Activated T-helper 2 cell treated with anti-CD3 and anti-CD28 coated beads, Interferon-gamma antibody, Interleukin-2, Interleukin-4, amounts not matched to agents 10 μg/mL and 5 μg/mL and 100 μg/mL, durations not matched to agents 14 hours and 24 hours and 36 hours (primary cell): ENCODE measurements around the gene TMEM39A. TPM values are rescaled to one million over a fixed set of nuclear protein-coding genes. Genes with fewer than 3 reads are reported as not detected.
A peak's percentile ranks its signal among the peaks of the same experiment; 100 is the strongest.

Source experiments
- DNase-seq: peaks from one replicate; pipeline ENCODE4 v3.0.0; 2021; ENCODE audit warnings: low spot score
- H3K27ac Mint-ChIP-seq: one replicate; pipeline ENCODE4 v1.8.0; 2021; ENCODE audit warnings: mixed read lengths
- H3K27me3 Mint-ChIP-seq: one replicate; pipeline ENCODE4 v1.8.0; 2021; ENCODE audit warnings: low read depth, mixed read lengths
- H3K36me3 Mint-ChIP-seq: one replicate; pipeline ENCODE4 v1.8.0; 2021; ENCODE audit warnings: low read depth, mixed read lengths
- H3K4me1 Mint-ChIP-seq: one replicate; pipeline ENCODE4 v1.8.0; 2021; ENCODE audit warnings: low read depth, mixed read lengths
- H3K4me3 Mint-ChIP-seq: one replicate; pipeline ENCODE4 v1.8.0; 2021; ENCODE audit warnings: low read depth, mild to moderate bottlenecking, moderate library complexity, mixed read lengths
- H3K9me3 Mint-ChIP-seq: one replicate; pipeline ENCODE4 v1.8.0; 2021; ENCODE audit warnings: mixed read lengths
- intact Hi-C: fragments of 100-400 bp; cut with micrococcal nuclease; formaldehyde crosslinking; loops from one replicate; pipeline ENCODE4 v1.15.1; 2023
- total RNA-seq: library from RNA; stranded (reverse); gene quantifications from 2 replicates; pipeline ENCODE4 v1.2.3, GENCODE V29; 2022

Gene TMEM39A
- total RNA-seq, 1 donor from 2014 or later: 58.4 TPM

DNA sequence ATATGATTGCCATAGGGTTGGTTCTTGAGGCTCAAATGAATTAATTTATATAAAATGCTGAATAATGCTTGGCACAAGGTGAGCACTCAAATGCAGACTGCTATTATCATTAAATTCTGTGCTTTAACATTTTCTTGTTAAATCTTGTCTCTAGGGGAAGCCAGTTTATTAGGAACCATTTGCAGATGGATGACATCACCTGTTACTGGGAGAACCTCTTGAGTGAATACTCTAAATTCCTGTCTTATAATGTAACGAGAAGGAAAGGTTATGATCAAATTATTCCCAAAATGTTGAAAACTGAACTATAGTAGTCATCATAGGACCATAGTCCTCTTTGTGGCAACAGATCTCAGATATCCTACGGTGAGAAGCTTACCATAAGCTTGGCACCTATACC, 28.7 kb upstream of the TMEM39A start:
- peaks cover 9% of the 10 kb centered on the region for H3K4me1 Mint-ChIP-seq
- intact Hi-C loops: no loop called here
- no peak overlapping the region for H3K4me3 Mint-ChIP-seq
- peaks cover 45% of the 10 kb centered on the region for H3K36me3 Mint-ChIP-seq
- H3K27ac Mint-ChIP-seq: no peak overlapping the region
- no peaks in the 10 kb centered on the region for H3K9me3 Mint-ChIP-seq
- H3K27me3 Mint-ChIP-seq: no peaks in the 10 kb centered on the region
- DNase-seq: no peak

GRCh38 chr3:119490153-119490552, 26.7 kb upstream of the TMEM39A start:
- H3K27ac Mint-ChIP-seq: no peak overlapping the region
- H3K4me3 Mint-ChIP-seq: no peak overlapping the region
- peaks cover 5% of the 10 kb centered on the region for H3K4me1 Mint-ChIP-seq
- no peak for DNase-seq
- intact Hi-C loops: no loop called here
- no peaks in the 10 kb centered on the region for H3K27me3 Mint-ChIP-seq
- peaks cover 60% of the 10 kb centered on the region for H3K36me3 Mint-ChIP-seq
- no peaks in the 10 kb centered on the region for H3K9me3 Mint-ChIP-seq

DNA sequence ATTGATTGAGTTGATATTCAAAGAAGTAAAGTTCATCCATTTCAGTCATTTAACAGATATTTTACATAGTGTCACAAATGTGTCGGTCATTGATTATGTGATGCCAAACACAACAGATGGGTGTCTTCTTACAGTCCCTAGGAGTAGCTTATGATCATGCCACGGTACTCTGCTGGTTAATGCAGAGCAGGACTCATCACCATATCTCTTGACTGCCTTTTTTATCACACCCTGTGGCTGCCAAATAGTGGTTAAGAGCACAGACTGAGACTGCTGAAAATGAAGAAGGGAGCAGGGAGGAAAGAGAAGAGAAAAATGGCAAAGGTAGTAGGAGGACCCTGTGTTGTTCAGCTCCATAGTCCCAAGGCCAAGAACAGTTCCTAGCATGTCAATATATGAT, 22.1 kb upstream of the TMEM39A start:
- intact Hi-C loops: no loop called here
- Mint-ChIP-seq H3K9me3 (no peaks in the 10 kb centered on the region), H3K27ac (no peak overlapping the region), H3K36me3 (peaks cover 51% of the 10 kb centered on the region), H3K4me1 (peaks cover 3% of the 10 kb centered on the region), H3K4me3 (no peak overlapping the region), H3K27me3 (no peaks in the 10 kb centered on the region)
- DNase-seq: no peak

GRCh38 chr3:119483101-119483500, 19.7 kb upstream of the TMEM39A start:
- intact Hi-C loops: no loop called here
- Mint-ChIP-seq H3K27me3 (no peaks in the 10 kb centered on the region), H3K4me1 (peaks cover 3% of the 10 kb centered on the region), H3K9me3 (no peaks in the 10 kb centered on the region), H3K4me3 (no peak overlapping the region), H3K27ac (no peak overlapping the region), H3K36me3 (peaks cover 45% of the 10 kb centered on the region)
- DNase-seq: no peak

GRCh38 chr3:119481079-119481478, 17.7 kb upstream of the TMEM39A start:
- H3K9me3 Mint-ChIP-seq: no peaks in the 10 kb centered on the region

DNA sequence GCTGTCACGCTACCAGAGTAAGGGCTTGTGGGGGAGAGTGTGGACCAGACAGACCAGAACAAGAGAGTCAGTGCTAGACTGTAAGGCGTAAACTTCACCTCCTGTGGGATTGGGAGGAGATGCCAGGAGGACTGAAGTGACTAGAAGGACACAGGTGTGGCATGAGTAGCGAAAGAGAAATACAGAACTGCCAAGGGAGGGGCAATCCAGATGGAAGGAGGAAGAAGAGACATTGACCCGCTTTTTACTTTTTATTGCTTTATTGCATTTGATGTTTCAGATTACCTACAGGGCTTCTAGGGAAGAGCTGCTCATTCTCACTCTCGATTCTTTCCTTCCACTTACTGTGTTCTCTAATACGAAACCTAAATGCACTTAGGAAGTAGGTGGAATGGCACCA, 7.5 kb upstream of the TMEM39A start:
- peaks cover 19% of the 10 kb centered on the region for H3K36me3 Mint-ChIP-seq
- peaks cover 26% of the 10 kb centered on the region for H3K4me1 Mint-ChIP-seq
- no peaks in the 10 kb centered on the region for H3K9me3 Mint-ChIP-seq
- intact Hi-C loops: no loop called here
- DNase-seq: no peak
- peak overlapping the region; percentile 48 for H3K4me3 Mint-ChIP-seq
- no peaks in the 10 kb centered on the region for H3K27me3 Mint-ChIP-seq
- H3K27ac Mint-ChIP-seq: peak overlapping the region; percentile 47

More at GRCh38 chr3:119481079-119481478, 17.7 kb upstream of the TMEM39A start:
- H3K27me3 Mint-ChIP-seq: no peaks in the 10 kb centered on the region
- H3K4me1 Mint-ChIP-seq: peaks cover 4% of the 10 kb centered on the region
- DNase-seq: no peak
- H3K4me3 Mint-ChIP-seq: no peak overlapping the region
- H3K27ac Mint-ChIP-seq: no peak overlapping the region
- peaks cover 48% of the 10 kb centered on the region for H3K36me3 Mint-ChIP-seq
- intact Hi-C loops: no loop called here

- Mint-ChIP-seq H3K27ac (peak overlapping the region; percentile 88), H3K9me3 (no peaks in the 10 kb centered on the region), H3K27me3 (no peaks in the 10 kb centered on the region), H3K4me1 (peaks cover 26% of the 10 kb centered on the region), H3K36me3 (peaks cover 14% of the 10 kb centered on the region), H3K4me3 (peak overlapping the region; percentile 92)
- no peak for DNase-seq
- intact Hi-C loops: loop anchor here (1.0 to 10.0 kb wide), 6 partner anchors 39 to 1275 kb away; partner anchors contain the start of genes CD80, COX17, GTF2E1 and RABL3
Observed at GRCh38 chr3:119469418-119470189, 6.2 kb upstream of the TMEM39A start.

DNA sequence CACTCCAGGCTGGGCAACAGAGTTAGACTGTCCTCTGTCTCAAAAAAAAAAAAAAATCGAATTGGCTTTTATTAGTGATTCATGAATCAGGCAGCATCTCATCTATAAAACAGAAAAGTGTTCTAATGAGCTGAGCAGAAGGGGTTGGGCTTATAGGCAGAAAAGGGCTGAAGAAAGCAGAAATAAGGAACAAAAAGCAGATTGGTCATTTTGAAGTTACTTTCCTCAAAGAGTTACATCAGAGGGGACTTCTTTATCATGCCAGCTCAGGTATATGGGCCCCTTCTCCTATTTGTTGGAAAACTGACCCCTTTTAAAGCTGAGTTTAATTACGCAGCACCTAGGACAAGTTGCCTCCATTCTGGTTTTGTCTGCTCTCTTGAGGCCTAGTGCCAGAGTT, 4.6 kb upstream of the TMEM39A start:
- Mint-ChIP-seq H3K4me3 (peak overlapping the region; percentile 92), H3K36me3 (peaks cover 18% of the 10 kb centered on the region), H3K27me3 (no peaks in the 10 kb centered on the region), H3K4me1 (peaks cover 34% of the 10 kb centered on the region), H3K27ac (peak overlapping the region; percentile 87), H3K9me3 (peaks cover 3% of the 10 kb centered on the region)
- DNase-seq: no peak
- intact Hi-C loops: loop anchor here (1.0 to 10.0 kb wide), 5 partner anchors 30 to 1277 kb away; partner anchors contain the start of genes CD80, GTF2E1, RABL3 and TIMMDC1

DNA sequence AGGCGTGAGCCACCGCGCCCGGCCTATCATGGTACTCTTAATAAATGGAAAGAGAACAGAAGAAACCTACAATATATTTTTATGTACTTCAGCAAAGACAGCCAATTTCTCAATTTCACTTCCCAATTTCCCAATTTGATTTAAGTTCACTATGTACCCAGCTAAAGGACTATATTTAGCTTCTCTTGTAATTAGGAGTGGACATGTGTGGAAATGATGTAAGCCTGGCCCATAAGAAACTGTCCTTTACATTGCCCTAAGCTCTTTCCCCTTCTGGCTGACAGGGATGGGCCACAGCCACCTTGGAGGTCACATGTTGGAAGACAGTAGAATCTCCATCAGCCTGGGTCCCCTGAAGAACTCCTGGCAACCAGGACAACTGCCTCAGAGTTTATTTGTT, 6.2 kb downstream of the TMEM39A start:
- Mint-ChIP-seq H3K36me3 (peaks cover 77% of the 10 kb centered on the region), H3K27ac (no peak overlapping the region), H3K4me3 (no peak overlapping the region), H3K4me1 (peaks cover 31% of the 10 kb centered on the region), H3K27me3 (no peaks in the 10 kb centered on the region), H3K9me3 (no peaks in the 10 kb centered on the region)
- intact Hi-C loops: no loop called here
- DNase-seq: no peak

DNA sequence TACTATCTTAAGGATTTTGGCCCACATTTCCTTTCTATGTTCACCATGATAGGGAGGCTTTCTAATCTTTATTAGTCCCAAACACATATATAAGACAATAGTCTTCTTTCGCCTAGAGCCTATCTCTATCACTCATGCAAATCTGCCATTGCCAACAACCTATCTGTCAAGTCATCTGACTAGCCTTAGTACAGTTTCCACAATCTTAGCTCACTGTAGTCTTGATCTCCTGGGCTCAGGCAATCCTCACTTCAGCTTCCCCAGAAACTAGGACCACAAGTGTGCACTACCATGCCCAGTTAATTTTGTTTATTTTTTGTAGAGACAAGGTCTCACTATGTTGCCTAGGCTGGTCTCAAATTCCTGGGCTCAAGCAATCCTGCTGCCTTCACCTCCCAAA, 6.9 kb downstream of the TMEM39A start:
- H3K4me3 Mint-ChIP-seq: no peak overlapping the region
- intact Hi-C loops: no loop called here
- no peaks in the 10 kb centered on the region for H3K27me3 Mint-ChIP-seq
- peaks cover 26% of the 10 kb centered on the region for H3K4me1 Mint-ChIP-seq
- peaks cover 77% of the 10 kb centered on the region for H3K36me3 Mint-ChIP-seq
- no peak overlapping the region for H3K27ac Mint-ChIP-seq
- DNase-seq: no peak
- no peaks in the 10 kb centered on the region for H3K9me3 Mint-ChIP-seq

- no peak for DNase-seq
- Mint-ChIP-seq H3K4me3 (no peak overlapping the region), H3K9me3 (no peaks in the 10 kb centered on the region), H3K27ac (no peak overlapping the region), H3K36me3 (peaks cover 69% of the 10 kb centered on the region), H3K4me1 (peaks cover 10% of the 10 kb centered on the region), H3K27me3 (no peaks in the 10 kb centered on the region)
- intact Hi-C loops: no loop called here
Observed at GRCh38 chr3:119453822-119454221, 9.6 kb downstream of the TMEM39A start.

GRCh38 chr3:119444590-119444989, 18.8 kb downstream of the TMEM39A start:
- intact Hi-C loops: no loop called here

DNA sequence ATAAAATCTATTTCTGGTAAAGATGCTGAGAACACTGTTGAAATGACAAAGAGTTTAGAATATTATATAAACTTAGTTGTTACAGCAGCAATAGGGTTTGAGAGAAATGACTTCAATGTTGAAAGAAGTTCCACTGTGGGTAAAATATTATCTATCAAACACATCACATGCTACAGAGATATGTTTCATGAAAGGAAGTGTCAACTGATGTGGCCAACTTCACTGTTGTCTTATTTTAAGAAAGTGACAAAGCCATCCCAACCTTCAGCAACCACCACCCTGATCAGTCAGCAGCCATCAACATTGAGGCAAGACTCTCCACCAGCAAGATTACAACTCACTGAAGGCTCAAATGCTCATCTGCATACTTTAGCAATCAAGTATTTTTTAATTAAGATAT, 20.2 kb downstream of the TMEM39A start:
- Mint-ChIP-seq H3K4me1 (peaks cover 12% of the 10 kb centered on the region), H3K36me3 (peaks cover 74% of the 10 kb centered on the region), H3K4me3 (no peak overlapping the region), H3K27me3 (no peaks in the 10 kb centered on the region), H3K27ac (no peak overlapping the region), H3K9me3 (no peaks in the 10 kb centered on the region)
- DNase-seq: no peak
- intact Hi-C loops: no loop called here

More at GRCh38 chr3:119444590-119444989, 18.8 kb downstream of the TMEM39A start:
- H3K36me3 Mint-ChIP-seq: peaks cover 76% of the 10 kb centered on the region
- peak overlapping the region; percentile 14 for H3K27ac Mint-ChIP-seq
- H3K9me3 Mint-ChIP-seq: no peaks in the 10 kb centered on the region
- H3K27me3 Mint-ChIP-seq: no peaks in the 10 kb centered on the region
- DNase-seq: no peak
- H3K4me1 Mint-ChIP-seq: peaks cover 9% of the 10 kb centered on the region
- no peak overlapping the region for H3K4me3 Mint-ChIP-seq
